ENCODE data around the gene SYNM.

DNA sequence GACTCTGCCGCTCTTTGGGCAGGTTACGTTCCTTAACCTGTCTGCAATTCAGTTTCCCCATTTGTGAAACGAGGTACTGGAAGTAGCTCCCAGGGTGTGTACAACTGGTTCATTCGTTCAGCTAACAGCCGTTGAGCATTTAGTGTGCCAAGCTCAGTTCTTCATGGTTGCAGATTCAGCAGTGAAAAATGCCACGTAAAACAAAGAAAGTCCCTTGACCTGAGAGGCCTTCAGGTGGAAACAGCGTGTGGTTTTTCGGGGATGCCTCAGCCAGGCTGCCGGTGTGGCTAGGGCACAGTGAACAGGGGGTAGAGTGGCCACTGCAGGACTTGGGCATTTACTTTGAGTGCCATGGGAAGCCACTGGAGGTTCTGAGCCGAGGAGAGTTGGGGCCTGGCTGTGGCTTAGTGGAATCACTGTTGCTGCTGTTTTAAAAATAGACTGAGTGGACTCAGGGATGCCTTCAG is 4.7 kb downstream of the SYNM start:
- TF ChIP-seq ZFP3 (CRISPR knock-in tag; IDR thresholded peaks at IDR 0.05) = no peak
- TF ChIP-seq ESRRG (CRISPR knock-in tag; IDR thresholded peaks at IDR 0.05) = no peak
- TF ChIP-seq, protein P1, sequence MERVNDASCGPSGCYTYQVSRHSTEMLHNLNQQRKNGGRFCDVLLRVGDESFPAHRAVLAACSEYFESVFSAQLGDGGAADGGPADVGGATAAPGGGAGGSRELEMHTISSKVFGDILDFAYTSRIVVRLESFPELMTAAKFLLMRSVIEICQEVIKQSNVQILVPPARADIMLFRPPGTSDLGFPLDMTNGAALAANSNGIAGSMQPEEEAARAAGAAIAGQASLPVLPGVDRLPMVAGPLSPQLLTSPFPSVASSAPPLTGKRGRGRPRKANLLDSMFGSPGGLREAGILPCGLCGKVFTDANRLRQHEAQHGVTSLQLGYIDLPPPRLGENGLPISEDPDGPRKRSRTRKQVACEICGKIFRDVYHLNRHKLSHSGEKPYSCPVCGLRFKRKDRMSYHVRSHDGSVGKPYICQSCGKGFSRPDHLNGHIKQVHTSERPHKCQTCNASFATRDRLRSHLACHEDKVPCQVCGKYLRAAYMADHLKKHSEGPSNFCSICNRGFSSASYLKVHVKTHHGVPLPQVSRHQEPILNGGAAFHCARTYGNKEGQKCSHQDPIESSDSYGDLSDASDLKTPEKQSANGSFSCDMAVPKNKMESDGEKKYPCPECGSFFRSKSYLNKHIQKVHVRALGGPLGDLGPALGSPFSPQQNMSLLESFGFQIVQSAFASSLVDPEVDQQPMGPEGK (CRISPR knock-in tag; IDR thresholded peaks at IDR 0.05; ENCODE audit: borderline replicate concordance) = no peak
- TF ChIP-seq, protein P2, sequence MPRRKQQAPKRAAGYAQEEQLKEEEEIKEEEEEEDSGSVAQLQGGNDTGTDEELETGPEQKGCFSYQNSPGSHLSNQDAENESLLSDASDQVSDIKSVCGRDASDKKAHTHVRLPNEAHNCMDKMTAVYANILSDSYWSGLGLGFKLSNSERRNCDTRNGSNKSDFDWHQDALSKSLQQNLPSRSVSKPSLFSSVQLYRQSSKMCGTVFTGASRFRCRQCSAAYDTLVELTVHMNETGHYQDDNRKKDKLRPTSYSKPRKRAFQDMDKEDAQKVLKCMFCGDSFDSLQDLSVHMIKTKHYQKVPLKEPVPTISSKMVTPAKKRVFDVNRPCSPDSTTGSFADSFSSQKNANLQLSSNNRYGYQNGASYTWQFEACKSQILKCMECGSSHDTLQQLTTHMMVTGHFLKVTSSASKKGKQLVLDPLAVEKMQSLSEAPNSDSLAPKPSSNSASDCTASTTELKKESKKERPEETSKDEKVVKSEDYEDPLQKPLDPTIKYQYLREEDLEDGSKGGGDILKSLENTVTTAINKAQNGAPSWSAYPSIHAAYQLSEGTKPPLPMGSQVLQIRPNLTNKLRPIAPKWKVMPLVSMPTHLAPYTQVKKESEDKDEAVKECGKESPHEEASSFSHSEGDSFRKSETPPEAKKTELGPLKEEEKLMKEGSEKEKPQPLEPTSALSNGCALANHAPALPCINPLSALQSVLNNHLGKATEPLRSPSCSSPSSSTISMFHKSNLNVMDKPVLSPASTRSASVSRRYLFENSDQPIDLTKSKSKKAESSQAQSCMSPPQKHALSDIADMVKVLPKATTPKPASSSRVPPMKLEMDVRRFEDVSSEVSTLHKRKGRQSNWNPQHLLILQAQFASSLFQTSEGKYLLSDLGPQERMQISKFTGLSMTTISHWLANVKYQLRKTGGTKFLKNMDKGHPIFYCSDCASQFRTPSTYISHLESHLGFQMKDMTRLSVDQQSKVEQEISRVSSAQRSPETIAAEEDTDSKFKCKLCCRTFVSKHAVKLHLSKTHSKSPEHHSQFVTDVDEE (CRISPR knock-in tag; IDR thresholded peaks at IDR 0.05) = no peak
- TF ChIP-seq, protein P3, sequence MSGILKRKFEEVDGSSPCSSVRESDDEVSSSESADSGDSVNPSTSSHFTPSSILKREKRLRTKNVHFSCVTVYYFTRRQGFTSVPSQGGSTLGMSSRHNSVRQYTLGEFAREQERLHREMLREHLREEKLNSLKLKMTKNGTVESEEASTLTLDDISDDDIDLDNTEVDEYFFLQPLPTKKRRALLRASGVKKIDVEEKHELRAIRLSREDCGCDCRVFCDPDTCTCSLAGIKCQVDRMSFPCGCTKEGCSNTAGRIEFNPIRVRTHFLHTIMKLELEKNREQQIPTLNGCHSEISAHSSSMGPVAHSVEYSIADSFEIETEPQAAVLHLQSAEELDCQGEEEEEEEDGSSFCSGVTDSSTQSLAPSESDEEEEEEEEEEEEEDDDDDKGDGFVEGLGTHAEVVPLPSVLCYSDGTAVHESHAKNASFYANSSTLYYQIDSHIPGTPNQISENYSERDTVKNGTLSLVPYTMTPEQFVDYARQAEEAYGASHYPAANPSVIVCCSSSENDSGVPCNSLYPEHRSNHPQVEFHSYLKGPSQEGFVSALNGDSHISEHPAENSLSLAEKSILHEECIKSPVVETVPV (CRISPR knock-in tag; IDR thresholded peaks at IDR 0.05) = no peak
- no peak for TF ChIP-seq TCF4 (CRISPR knock-in tag; IDR thresholded peaks at IDR 0.05; ENCODE audit: borderline replicate concordance)

Data from SK-N-SH treated with all-trans-retinoic acid at 6 μM for 48 hours (cell line).